ENCODE data around the gene UGDH. TPM values are rescaled to one million over a fixed set of nuclear protein-coding genes. Genes with fewer than 3 reads are reported as not detected.
A peak's percentile ranks its signal among the peaks of the same experiment; 100 is the strongest.

The UGDH gene
- total and polyA plus RNA-seq, 9 of the 15 experiments (the other 6 are each of a cell fraction or from before 2014, with no cell fraction given), result 5.5 to 21.7 (median 16.2) TPM

GRCh38 chr4:39469429-39470077, 57.7 kb downstream of the UGDH start (continued):
- TF ChIP-seq CHD7 (IDR thresholded peaks at IDR 0.05; ENCODE audit: low read depth, low read length) (no peak), ZNF384 (IDR thresholded peaks at IDR 0.05; ENCODE audit: low read depth, low read length) (peak; percentile 66; the same call in 1 of the 2 replicates), ZNF24 (IDR thresholded peaks at IDR 0.05) (peak; percentile 40; the same call in 1 of the 2 replicates), ARID2 (IDR thresholded peaks at IDR 0.05) (peak; percentile 76; the same call in 1 of the 2 replicates), MAZ (CRISPR knock-in tag; conservative IDR thresholded peaks at IDR 0.05 in 1 of 2, IDR thresholded peaks at IDR 0.05 in 1 of 2) (peak in 1 of 2 experiments; percentile 37; a peak in 2 of 4 replicates), MAFK (IDR thresholded peaks at IDR 0.05; ENCODE audit: low read length) (peak; percentile 20; the same call in 1 of the 2 replicates), CBX3 (IDR thresholded peaks at IDR 0.05; ENCODE audit: borderline replicate concordance in 1 of 2, low read length in 2 of 2) (0 out of 3 replicates have a peak, but pooled peaks of 1 of the 2 experiments have one; percentile 25), CTCF (IDR thresholded peaks at IDR 0.05 in 2 of 3, conservative IDR thresholded peaks at IDR 0.05 in 1 of 3; ENCODE audit: insufficient read depth in 2 of 3, low read depth in 1 of 3, low read length in 3 of 3) (peak; percentile 72 to 96 (median 86)), MTA2 (IDR thresholded peaks at IDR 0.05; ENCODE audit: low read depth) (no peak), DEAF1 (CRISPR knock-in tag; IDR thresholded peaks at IDR 0.05) (peak; percentile 75; the same call in 1 of the 2 replicates), TEAD4 (IDR thresholded peaks at IDR 0.05; ENCODE audit: low read length) (0 out of 2 replicates have a peak, but pooled peaks have one; percentile 40), TEAD4 (CRISPR knock-in tag; IDR thresholded peaks at IDR 0.05; ENCODE audit: borderline replicate concordance) (no peak)
